DOHH2 (cell line): ENCODE data around the gene PRELID2.

ENCODE experiments used
- H3F3A ChIP-seq: fragments of 200-600 bp; sonication (generic), shearing (Covaris generic); 2 replicates; pipeline ENCODE4 v1.6.0; 2016; ENCODE audit warnings: antibody characterized with exemption, mild to moderate bottlenecking; ENCODE audit not compliant: control insufficient read depth, insufficient read depth
- H3K27ac ChIP-seq: fragments of 200-600 bp; sonication (generic); 2 replicates; pipeline ENCODE4 v1.5.1; 2014; ENCODE audit warnings: low read depth, mild to moderate bottlenecking, low read length, moderate library complexity
- H3K27me3 ChIP-seq: fragments of 200-600 bp; sonication (generic); 2 replicates; pipeline ENCODE4 v1.6.1; 2014; ENCODE audit warnings: mild to moderate bottlenecking, low read length, mixed read lengths; ENCODE audit not compliant: control insufficient read depth
- H3K36me3 ChIP-seq: fragments of 200-600 bp; sonication (generic); 2 replicates; pipeline ENCODE4 v1.6.1; 2014; ENCODE audit warnings: mild to moderate bottlenecking, low read length, moderate library complexity, mixed read lengths; ENCODE audit not compliant: control insufficient read depth
- H3K4me1 ChIP-seq: fragments of 200-600 bp; sonication (generic); 2 replicates; pipeline ENCODE4 v1.6.1; 2014; ENCODE audit warnings: mild to moderate bottlenecking, low read length, mixed read lengths; ENCODE audit not compliant: control insufficient read depth
- H3K4me2 ChIP-seq: fragments of 200-600 bp; sonication (generic); 2 replicates; pipeline ENCODE4 v1.6.0; 2014; ENCODE audit warnings: mild to moderate bottlenecking, low read length, moderate library complexity
- H3K4me3 ChIP-seq: fragments of 200-600 bp; sonication (generic); 2 replicates; pipeline ENCODE4 v1.5.1; 2014; ENCODE audit warnings: mild to moderate bottlenecking, low read length, mixed read lengths
- H3K79me2 ChIP-seq: fragments of 200-600 bp; sonication (generic); 2 replicates; pipeline ENCODE4 v1.6.1; 2014; ENCODE audit warnings: mild to moderate bottlenecking, low read length, mixed read lengths; ENCODE audit not compliant: control insufficient read depth
- H3K9me2 ChIP-seq: fragments of 200-600 bp; sonication (generic); replicated peaks from 2 replicates; pipeline ENCODE4 v1.6.1; 2014; ENCODE audit warnings: mild to moderate bottlenecking, low read length, mixed read lengths; ENCODE audit not compliant: control insufficient read depth
- H3K9me3 ChIP-seq: fragments of 200-600 bp; sonication (generic); 2 replicates; pipeline ENCODE4 v1.6.1; 2014; ENCODE audit warnings: antibody characterized with exemption, low read length, mixed read lengths; ENCODE audit not compliant: control insufficient read depth, insufficient read depth
- H4K20me1 ChIP-seq: fragments of 200-600 bp; sonication (generic); 2 replicates; pipeline ENCODE4 v1.6.0; 2014; ENCODE audit warnings: low read depth, mild to moderate bottlenecking, antibody characterized with exemption, low read length, moderate library complexity; ENCODE audit not compliant: control insufficient read depth, insufficient read depth
- CTCF ChIP-seq: fragments of 200-600 bp; sonication (generic); IDR thresholded peaks from one replicate; pipeline ENCODE4 v1.5.1; 2014; ENCODE audit warnings: antibody characterized with exemption, mild to moderate bottlenecking, low read depth, low read length; ENCODE audit not compliant: poor library complexity, severe bottlenecking
- EZH2phosphoT487 ChIP-seq: fragments of 200-600 bp; sonication (generic); IDR thresholded peaks from 2 replicates; pipeline ENCODE4 v1.6.1; 2017; ENCODE audit warnings: borderline replicate concordance, mild to moderate bottlenecking, antibody characterized with exemption, low read length, moderate library complexity, mixed read lengths

The PRELID2 gene

GRCh38 chr5:145793574-145793973 lies 41.6 kb downstream of the PRELID2 start:
- Histone ChIP-seq H3K27ac (no peak overlapping the region), H3K9me3 (no peaks in the 10 kb centered on the region), H3K9me2 (no peaks in the 10 kb centered on the region), H3K4me3 (no peak overlapping the region), H3K27me3 (no peaks in the 10 kb centered on the region), H3K79me2 (no peaks in the 10 kb centered on the region), H3F3A (no peaks in the 10 kb centered on the region), H4K20me1 (no peaks in the 10 kb centered on the region), H3K4me1 (no peaks in the 10 kb centered on the region), H3K36me3 (no peaks in the 10 kb centered on the region), H3K4me2 (no peak overlapping the region)
- TF ChIP-seq CTCF (no peak), EZH2phosphoT487 (no peak)

DNA sequence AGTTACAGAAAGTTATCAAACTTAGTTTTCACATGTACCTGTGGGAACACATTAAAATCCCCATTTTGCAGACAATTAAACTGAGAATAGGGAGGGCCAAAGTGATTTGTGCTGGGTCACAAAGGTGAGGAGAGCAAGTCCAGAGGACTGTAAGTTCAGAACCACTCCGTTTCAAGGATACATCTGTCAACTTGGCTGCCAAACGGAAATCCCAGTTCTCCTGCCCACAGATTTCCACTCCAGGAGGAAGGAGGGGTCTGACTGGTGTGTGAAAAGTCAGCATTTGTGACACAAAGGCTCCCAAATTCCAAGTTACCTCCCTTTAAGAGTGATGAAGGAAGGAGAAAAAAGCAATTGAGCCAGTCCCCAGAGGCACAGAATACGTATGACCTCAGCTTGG lies 42.3 kb downstream of the PRELID2 start:
- no peaks in the 10 kb centered on the region for H3K27me3 ChIP-seq
- H3K36me3 ChIP-seq, result no peaks in the 10 kb centered on the region

GRCh38 chr5:145791866-145792265 lies 43.3 kb downstream of the PRELID2 start:
- Histone ChIP-seq H3K36me3 (no peaks in the 10 kb centered on the region), H3K9me2 (no peaks in the 10 kb centered on the region), H4K20me1 (no peaks in the 10 kb centered on the region), H3K9me3 (no peaks in the 10 kb centered on the region), H3K4me3 (no peak overlapping the region), H3K27ac (no peak overlapping the region), H3K27me3 (no peaks in the 10 kb centered on the region), H3K4me2 (no peak overlapping the region), H3K4me1 (no peaks in the 10 kb centered on the region), H3K79me2 (no peaks in the 10 kb centered on the region), H3F3A (no peaks in the 10 kb centered on the region)
- TF ChIP-seq CTCF, result no peak
- no peak for TF ChIP-seq EZH2phosphoT487

More for the DNA sequence above, 42.3 kb downstream of the PRELID2 start:
- H3F3A ChIP-seq, result no peaks in the 10 kb centered on the region
- no peaks in the 10 kb centered on the region for H3K9me3 ChIP-seq
- no peak overlapping the region for H3K4me3 ChIP-seq
- H4K20me1 ChIP-seq, result no peaks in the 10 kb centered on the region
- H3K9me2 ChIP-seq, result no peaks in the 10 kb centered on the region
- H3K4me1 ChIP-seq, result no peaks in the 10 kb centered on the region
- no peak overlapping the region for H3K4me2 ChIP-seq
- no peaks in the 10 kb centered on the region for H3K79me2 ChIP-seq
- no peak overlapping the region for H3K27ac ChIP-seq
- no peak for TF ChIP-seq CTCF
- no peak for TF ChIP-seq EZH2phosphoT487

DNA sequence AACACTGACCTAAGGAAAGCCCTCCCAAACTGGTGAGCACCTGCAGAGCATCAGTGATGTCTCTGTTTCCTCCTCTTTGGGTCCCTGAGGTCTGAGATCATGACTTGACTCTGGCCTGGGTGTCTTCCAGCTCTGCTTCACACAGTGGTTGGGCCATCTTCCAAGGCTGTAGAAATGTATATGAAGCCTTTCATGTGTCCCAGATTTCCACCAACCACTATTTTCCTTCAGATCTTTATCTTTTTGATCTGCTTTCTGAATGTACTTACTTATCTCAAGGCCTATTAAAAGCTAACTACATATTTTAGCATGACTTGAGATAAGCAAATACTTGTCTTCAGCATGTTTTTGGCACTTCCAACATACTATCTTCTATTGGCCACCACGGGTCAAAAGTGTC lies 47.1 kb downstream of the PRELID2 start:
- no peaks in the 10 kb centered on the region for H3K9me2 ChIP-seq
- no peaks in the 10 kb centered on the region for H3F3A ChIP-seq
- H3K9me3 ChIP-seq, result no peaks in the 10 kb centered on the region
- H3K4me1 ChIP-seq, result no peaks in the 10 kb centered on the region
- TF ChIP-seq CTCF (no peak), EZH2phosphoT487 (no peak)
- H3K36me3 ChIP-seq, result no peaks in the 10 kb centered on the region
- no peaks in the 10 kb centered on the region for H3K79me2 ChIP-seq
- no peak overlapping the region for H3K27ac ChIP-seq
- H3K4me3 ChIP-seq, result no peak overlapping the region
- H3K27me3 ChIP-seq, result no peaks in the 10 kb centered on the region
- no peaks in the 10 kb centered on the region for H4K20me1 ChIP-seq
- H3K4me2 ChIP-seq, result no peak overlapping the region
